NCI-H1694 treated with DMSO at 0.1 percent for 48 hours (cell line): Measurements from ENCODE around the gene TPBGL.
A peak's percentile ranks its signal among the peaks of the same experiment; 100 is the strongest.

Source experiments
- DNase-seq: peaks from one replicate; lab custom pipeline; 2025; lab: John Stamatoyannopoulos, UW

The TPBGL gene

GRCh38 chr11:75208446-75208845, 32.1 kb upstream of the TPBGL start:
- DNase-seq, result no peak

GRCh38 chr11:75212411-75212810, 28.2 kb upstream of the TPBGL start:
- no peak for DNase-seq

- no peak for DNase-seq
Measured at GRCh38 chr11:75214411-75214821, 26.2 kb upstream of the TPBGL start.

- no peak for DNase-seq
Measured at GRCh38 chr11:75214843-75215242, 25.7 kb upstream of the TPBGL start.

GRCh38 chr11:75219869-75220268, 20.7 kb upstream of the TPBGL start:
- DNase-seq, result no peak

GRCh38 chr11:75223954-75224643, 16.5 kb upstream of the TPBGL start:
- DNase-seq, result no peak

- no peak for DNase-seq
Measured at GRCh38 chr11:75225794-75226193, 14.8 kb upstream of the TPBGL start.

- no peak for DNase-seq
Measured at GRCh38 chr11:75229466-75229865, 11.1 kb upstream of the TPBGL start.

GRCh38 chr11:75230621-75231020, 10.0 kb upstream of the TPBGL start:
- DNase-seq, result no peak

GRCh38 chr11:75233754-75234172, 6.8 kb upstream of the TPBGL start:
- no peak for DNase-seq

GRCh38 chr11:75236062-75236461, 4.5 kb upstream of the TPBGL start:
- no peak for DNase-seq

- no peak for DNase-seq
Measured at GRCh38 chr11:75237050-75237449, 3.5 kb upstream of the TPBGL start.

GRCh38 chr11:75238595-75239440, 1.8 kb upstream of the TPBGL start:
- no peak for DNase-seq

GRCh38 chr11:75239531-75240290, 863 bp upstream of the TPBGL start:
- no peak for DNase-seq

- DNase-seq, result peak; percentile 43
Measured at GRCh38 chr11:75241036-75241905, 697 bp downstream of the TPBGL start.

GRCh38 chr11:75241906-75242644, 1.5 kb downstream of the TPBGL start:
- DNase-seq, result peak; percentile 43

- no peak for DNase-seq
Measured at GRCh38 chr11:75242722-75243600, 2.4 kb downstream of the TPBGL start.

GRCh38 chr11:75244052-75244814, 3.7 kb downstream of the TPBGL start:
- no peak for DNase-seq

- no peak for DNase-seq
Measured at GRCh38 chr11:75245356-75246005, 4.9 kb downstream of the TPBGL start.
